ENCODE results near the gene NET1. TPM values are rescaled to one million over a fixed set of nuclear protein-coding genes. Genes with fewer than 3 reads are reported as not detected.

Gene NET1, protein sequence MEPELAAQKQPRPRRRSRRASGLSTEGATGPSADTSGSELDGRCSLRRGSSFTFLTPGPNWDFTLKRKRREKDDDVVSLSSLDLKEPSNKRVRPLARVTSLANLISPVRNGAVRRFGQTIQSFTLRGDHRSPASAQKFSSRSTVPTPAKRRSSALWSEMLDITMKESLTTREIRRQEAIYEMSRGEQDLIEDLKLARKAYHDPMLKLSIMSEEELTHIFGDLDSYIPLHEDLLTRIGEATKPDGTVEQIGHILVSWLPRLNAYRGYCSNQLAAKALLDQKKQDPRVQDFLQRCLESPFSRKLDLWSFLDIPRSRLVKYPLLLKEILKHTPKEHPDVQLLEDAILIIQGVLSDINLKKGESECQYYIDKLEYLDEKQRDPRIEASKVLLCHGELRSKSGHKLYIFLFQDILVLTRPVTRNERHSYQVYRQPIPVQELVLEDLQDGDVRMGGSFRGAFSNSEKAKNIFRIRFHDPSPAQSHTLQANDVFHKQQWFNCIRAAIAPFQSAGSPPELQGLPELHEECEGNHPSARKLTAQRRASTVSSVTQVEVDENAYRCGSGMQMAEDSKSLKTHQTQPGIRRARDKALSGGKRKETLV
- 195 and 238 TPM in 2 replicates for total RNA-seq

DNA sequence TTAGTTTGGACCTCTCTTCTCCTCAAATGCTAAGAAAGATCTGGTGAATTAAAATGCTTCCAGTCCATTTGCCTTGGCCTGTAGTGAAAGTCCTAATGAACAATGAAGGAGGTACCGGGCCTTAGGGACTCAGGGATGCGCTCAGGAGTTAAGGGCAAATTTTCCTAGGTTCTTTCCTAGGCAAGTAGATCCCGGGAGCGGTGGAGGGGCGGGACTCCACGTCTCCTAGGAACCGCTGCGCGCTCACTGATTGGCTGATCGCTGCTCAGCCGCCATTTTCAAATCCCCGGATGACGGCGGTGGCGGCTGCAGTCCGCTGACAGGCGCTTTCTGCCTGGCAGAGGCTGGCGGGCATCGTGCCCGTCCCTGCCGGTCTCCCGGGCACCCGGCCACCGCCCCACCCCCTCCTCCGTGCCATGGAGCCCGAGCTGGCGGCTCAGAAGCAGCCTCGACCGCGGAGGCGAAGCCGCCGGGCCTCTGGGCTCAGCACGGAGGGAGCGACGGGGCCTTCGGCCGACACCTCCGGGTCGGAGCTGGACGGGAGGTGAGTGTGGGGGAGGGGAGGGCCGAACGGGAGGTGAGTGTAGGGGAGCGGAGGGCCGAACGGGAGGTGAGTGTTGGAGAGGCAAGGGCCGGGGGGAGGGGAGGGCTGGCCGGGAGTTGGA, at the start of gene NET1:
NET1 (plus strand) TSS at position 281 of the 665 bp plus-strand sequence; CDS start at position 417, 136 bp downstream.

DNA sequence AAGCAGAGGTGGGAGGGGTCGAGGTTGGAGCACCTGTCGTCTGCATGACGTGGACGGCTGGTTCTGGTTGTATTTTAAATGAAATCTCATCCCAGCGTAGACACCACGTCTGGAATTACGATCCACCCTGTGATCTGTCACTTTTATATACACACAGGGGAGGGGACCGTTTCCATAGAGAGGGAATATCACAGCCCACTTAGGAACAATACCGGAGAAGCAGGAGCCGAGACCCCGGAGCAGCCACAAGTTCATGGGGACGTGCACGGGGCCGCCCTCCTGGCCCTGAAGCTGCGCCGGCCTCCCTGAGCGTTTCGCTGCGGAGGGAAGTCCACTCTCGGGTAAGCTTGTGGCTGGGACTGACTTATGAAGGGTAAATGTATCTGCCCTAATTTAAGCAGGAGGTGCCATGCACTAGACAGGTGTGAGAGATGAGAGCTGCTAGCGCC, 47.4 kb upstream of the NET1 start, which contains the start of gene UCN3:
UCN3 (plus strand) TSS at position 77 of the 449 bp plus-strand sequence. CDS start 8,755 bp downstream, outside the sequence.

GRCh38 chr10:5404208-5405041, 7.9 kb upstream of the NET1 start, which contains the start of gene TUBAL3:
Gene TUBAL3 (minus strand): TSS chr10:5404828. CDS start chr10:5404792, 36 bp downstream.

GRCh38 chr10:5499493-5500140, 87.3 kb downstream of the NET1 start, which contains the start of gene CALML5:
Gene CALML5 (minus strand): TSS chr10:5499570. CDS start chr10:5499438, 132 bp downstream.

Other genes with a start within 250 kb of the NET1 start
- not detected in 2 replicates for gene AKR1C8, start 227.4 kb upstream of the NET1 start, total RNA-seq
- gene AKR1C4, start 215.7 kb upstream of the NET1 start, total RNA-seq: not detected in 2 replicates
- gene UCN3, start 47.6 kb upstream of the NET1 start, total RNA-seq: not detected in 2 replicates
- 0.19 and 0.35 TPM in 2 replicates for gene TUBAL3, start 7.7 kb upstream of the NET1 start, total RNA-seq
- 36.7 and 51.7 TPM in 2 replicates for gene CALML5, start 87.0 kb downstream of the NET1 start, total RNA-seq
- gene CALML3, start 112.4 kb downstream of the NET1 start, total RNA-seq: 7.7 and 9.0 TPM in 2 replicates

All from airway epithelial cell (primary cell).